SK-N-SH (cell line): ENCODE data around the gene PCBD2. TPM values are rescaled to one million over a fixed set of nuclear protein-coding genes. Genes with fewer than 3 reads are reported as not detected.
A peak's percentile ranks its signal among the peaks of the same experiment; 100 is the strongest.

Experiments used
- CTCF ChIA-PET: fragments of 300-600, 350-600 bp; formaldehyde crosslinking; extraction: SDS; loops from one replicate; lab custom pipeline; 2021; lab: Yijun Ruan, JAX
- POLR2A ChIA-PET: fragments of 350-600 bp; sonication (Branson Sonifier 250); formaldehyde crosslinking; extraction: SDS; loops from one replicate; lab custom pipeline; 2020; ENCODE audit warnings: antibody characterized with exemption, inconsistent platforms; lab: Yijun Ruan, JAX
- DNase-seq: peaks from one replicate; pipeline ENCODE4 v3.0.0; 2012
- H2AFZ ChIP-seq: fragments of 200-600 bp; sonication (generic); 2 replicates; pipeline ENCODE4 v1.8.1; 2016; ENCODE audit warnings: antibody characterized with exemption, mild to moderate bottlenecking, low read depth
- H3F3A ChIP-seq: fragments of 200-600 bp; sonication (generic); replicated peaks from 2 replicates; pipeline ENCODE3; 2016; ENCODE audit warnings: antibody characterized with exemption, mild to moderate bottlenecking; ENCODE audit not compliant: insufficient read depth
- H3K27ac ChIP-seq, 2 experiments: fragments of 200-500 bp in 1 of 2; fragments of 200-600 bp in 1 of 2; sonication (Bioruptor generic) in 1 of 2; sonication (generic), shearing (Covaris generic) in 1 of 2; 2 replicates each; pipeline versions ENCODE4 v1.5.1 to v1.6.1; 2014 to 2016; ENCODE audit warnings: low read depth in 2 of 2, inconsistent platforms in 1 of 2, low read length in 1 of 2, mild to moderate bottlenecking in 1 of 2, mixed read lengths in 1 of 2
- H3K27me3 ChIP-seq: fragments of 200-600 bp; sonication (generic), shearing (Covaris generic); 2 replicates; pipeline ENCODE4 v1.6.1; 2016; ENCODE audit warnings: mixed run types; ENCODE audit not compliant: insufficient read depth
- H3K36me3 ChIP-seq, 2 experiments: fragments of 200-500 bp in 1 of 2; fragments of 200-600 bp in 1 of 2; sonication (Bioruptor generic) in 1 of 2; sonication (generic) in 1 of 2; replicated peaks in 1 of 2; 2 replicates each; pipeline versions ENCODE3 to v1.5.1; 2014 to 2016; ENCODE audit warnings: low read length in 1 of 2, mild to moderate bottlenecking in 1 of 2; ENCODE audit not compliant: insufficient read depth in 2 of 2, control insufficient read depth in 1 of 2
- H3K4me1 ChIP-seq, 2 experiments: fragments of 200-500 bp in 1 of 2; fragments of 200-600 bp in 1 of 2; sonication (Bioruptor generic) in 1 of 2; sonication (generic), shearing (Covaris generic) in 1 of 2; 2 replicates each; pipeline versions ENCODE4 v1.5.1 to v1.6.1; 2014 to 2016; ENCODE audit warnings: low read depth in 1 of 2, low read length in 1 of 2, mixed run types in 1 of 2; ENCODE audit not compliant: insufficient read depth in 2 of 2, control insufficient read depth in 1 of 2
- H3K4me2 ChIP-seq: fragments of 200-600 bp; sonication (generic), shearing (Covaris generic); 2 replicates; pipeline ENCODE4 v1.6.1; 2017; ENCODE audit warnings: mixed run types
- H3K4me3 ChIP-seq, 2 experiments: fragments of 200-500 bp in 1 of 2; fragments of 200-600 bp in 1 of 2; sonication (Bioruptor generic) in 1 of 2; sonication (generic), shearing (Covaris generic) in 1 of 2; 2 replicates each; pipeline versions ENCODE4 v1.5.1 to v1.8.1; 2014 to 2016; ENCODE audit warnings: low read depth in 2 of 2, inconsistent platforms in 1 of 2, low read length in 1 of 2, mild to moderate bottlenecking in 1 of 2, mixed read lengths in 1 of 2, moderate library complexity in 1 of 2
- H3K79me2 ChIP-seq: fragments of 200-600 bp; sonication (generic); 2 replicates; pipeline ENCODE4 v1.8.1; 2017; ENCODE audit warnings: mild to moderate bottlenecking; ENCODE audit not compliant: insufficient read depth
- H3K9ac ChIP-seq: fragments of 200-600 bp; sonication (generic); 2 replicates; pipeline ENCODE4 v1.6.1; 2017; ENCODE audit warnings: mixed run types
- H3K9me2 ChIP-seq: fragments of 200-600 bp; sonication (generic); 2 replicates; pipeline ENCODE4 v1.6.1; 2017; ENCODE audit warnings: mixed run types
- H3K9me3 ChIP-seq: fragments of 200-600 bp; sonication (generic); 2 replicates; pipeline ENCODE4 v1.6.1; 2017; ENCODE audit warnings: mixed run types, mild to moderate bottlenecking, moderate library complexity
- H4K20me1 ChIP-seq: fragments of 200-600 bp; sonication (generic); 2 replicates; pipeline ENCODE4 v1.6.1; 2017; ENCODE audit warnings: mild to moderate bottlenecking, mixed run types; ENCODE audit not compliant: insufficient read depth
- CHD2 ChIP-seq: fragments of 150-350 bp; IDR thresholded peaks from 2 replicates; pipeline ENCODE4 v1.6.1; 2018; ENCODE audit warnings: low read length; ENCODE audit not compliant: partially characterized antibody
- CTCF ChIP-seq: fragments of 200-600 bp; sonication (generic); IDR thresholded peaks from 2 replicates; pipeline ENCODE4 v1.6.1; 2017; ENCODE audit warnings: antibody characterized with exemption, mild to moderate bottlenecking, moderate library complexity
- ELF1 ChIP-seq: IDR thresholded peaks from 2 replicates; pipeline ENCODE4 v1.4.0; 2012
- EZH2phosphoT487 ChIP-seq: fragments of 200-600 bp; sonication (generic); IDR thresholded peaks from 2 replicates; pipeline ENCODE4 v1.6.1; 2017; ENCODE audit warnings: low read depth, mixed run types, mild to moderate bottlenecking, antibody characterized with exemption, moderate library complexity, borderline replicate concordance
- FOSL2 ChIP-seq: IDR thresholded peaks from 2 replicates; pipeline ENCODE4 v1.4.0; 2012; ENCODE audit warnings: low read depth, mild to moderate bottlenecking, moderate library complexity, borderline replicate concordance
- FOXM1 ChIP-seq: IDR thresholded peaks from 2 replicates; pipeline ENCODE4 v1.4.0; 2012; ENCODE audit warnings: low read depth, mild to moderate bottlenecking
- GABPA ChIP-seq: IDR thresholded peaks from 2 replicates; pipeline ENCODE4 v1.4.0; 2012; ENCODE audit warnings: low read depth, mild to moderate bottlenecking
- GATA2 ChIP-seq: sonication (generic); formaldehyde crosslinking; IDR thresholded peaks from 2 replicates; pipeline ENCODE4 v1.5.0; 2020; ENCODE audit warnings: mild to moderate bottlenecking, missing genetic modification reagents
- JUND ChIP-seq: IDR thresholded peaks from 2 replicates; pipeline ENCODE4 v1.4.0; 2012
- MAX ChIP-seq: IDR thresholded peaks from 2 replicates; pipeline ENCODE4 v1.4.0; 2012; ENCODE audit warnings: low read depth
- MEF2A ChIP-seq: IDR thresholded peaks from 2 replicates; pipeline ENCODE4 v1.4.0; 2012; ENCODE audit warnings: low read depth, borderline replicate concordance
- NRF1 ChIP-seq: IDR thresholded peaks from 2 replicates; pipeline ENCODE4 v1.6.1; 2012; ENCODE audit warnings: low read depth, mild to moderate bottlenecking, low read length
- PBX3 ChIP-seq: IDR thresholded peaks from 2 replicates; pipeline ENCODE4; 2012
- POLR2AphosphoS5 ChIP-seq: IDR thresholded peaks from 2 replicates; pipeline ENCODE4 v1.6.1; 2012; ENCODE audit warnings: low read depth, low read length
- RAD21 ChIP-seq: IDR thresholded peaks from 2 replicates; pipeline ENCODE4 v1.6.1; 2012; ENCODE audit warnings: mild to moderate bottlenecking, low read length
- RFX5 ChIP-seq: IDR thresholded peaks from 2 replicates; pipeline ENCODE4 v1.6.1; 2012; ENCODE audit warnings: mild to moderate bottlenecking, improper control_type of control experiment, low read length
- RXRA ChIP-seq: IDR thresholded peaks from 2 replicates; pipeline ENCODE4 v1.4.0; 2012; ENCODE audit warnings: low read depth, mild to moderate bottlenecking, borderline replicate concordance
- SIN3A ChIP-seq: IDR thresholded peaks from 2 replicates; pipeline ENCODE4 v1.6.1; 2012; ENCODE audit warnings: low read depth, mild to moderate bottlenecking, low read length, moderate library complexity, borderline replicate concordance
- SMC3 ChIP-seq: IDR thresholded peaks from 2 replicates; pipeline ENCODE4 v1.6.1; 2012; ENCODE audit warnings: low read depth, low read length, improper control_type of control experiment
- TAF1 ChIP-seq: IDR thresholded peaks from 2 replicates; pipeline ENCODE4 v1.6.1; 2012; ENCODE audit warnings: low read depth, mild to moderate bottlenecking, low read length, moderate library complexity, borderline replicate concordance
- TCF12 ChIP-seq: IDR thresholded peaks from 2 replicates; pipeline ENCODE4 v1.4.0; 2012
- TEAD4 ChIP-seq: IDR thresholded peaks from 2 replicates; pipeline ENCODE4 v1.4.0; 2012; ENCODE audit warnings: mild to moderate bottlenecking, borderline replicate concordance; ENCODE audit not compliant: insufficient read depth
- USF1 ChIP-seq: IDR thresholded peaks from 2 replicates; pipeline ENCODE4 v1.4.0; 2012; ENCODE audit warnings: low read depth, borderline replicate concordance
- USF2 ChIP-seq: fragments of 150-350 bp; IDR thresholded peaks from 2 replicates; pipeline ENCODE4 v1.6.1; 2017; ENCODE audit warnings: antibody characterized with exemption, low read length, low read depth, borderline replicate concordance
- YY1 ChIP-seq: IDR thresholded peaks from 2 replicates; pipeline ENCODE4 v1.4.0; 2012; ENCODE audit warnings: low read depth, mild to moderate bottlenecking
- WGBS: methylation state at CpG from one replicate; pipeline ENCODE4 v1.1.6; 2017; ENCODE audit warnings: low lambda C conversion rate; 5-methylcytosine and 5-hydroxymethylcytosine counted together
- polyA plus RNA-seq, 3 experiments: library from polyadenylated mRNA; depleted of rRNA; stranded (reverse); fragments of >200 nt; gene quantifications; 2 replicates each; pipeline ENCODE4 v1.2.3, GENCODE V29; 2012

PCBD2 gene
- polyA plus RNA-seq, 1 of the 3 experiments (the other 2 are of a cell fraction), result 5.1 TPM

- no peak for TF ChIP-seq JUND
- TF ChIP-seq TAF1, result peak; percentile 97
- TF ChIP-seq FOXM1, result no peak
- TF ChIP-seq MAX, result peak; percentile 72
- no peak for TF ChIP-seq TEAD4
- TF ChIP-seq RAD21, result no peak
- peak; percentile 6; the same call in 1 of the 2 replicates for TF ChIP-seq PBX3
- TF ChIP-seq GATA2, result no peak
- no peak for TF ChIP-seq CTCF
- no peak for TF ChIP-seq SMC3
These were observed 30.7 kb upstream of the PCBD2 start, which contains the start of gene TXNDC15 (continued) for GRCh38 chr5:134873987-134874830.

- Histone ChIP-seq H3K9ac (peak overlapping the region; percentile 92), H3K36me3 (peaks cover 0 to 4% of the 10 kb centered on the region in 2 experiments), H3K79me2 (peaks cover 48% of the 10 kb centered on the region), H3K4me2 (peak overlapping the region; percentile 87), H3K27me3 (no peaks in the 10 kb centered on the region), H3F3A (peaks cover 14% of the 10 kb centered on the region), H3K27ac (peak overlapping the region; percentile 89), H3K9me2 (no peaks in the 10 kb centered on the region), H3K4me3 (peak overlapping the region; percentile 70 to 78), H3K9me3 (no peaks in the 10 kb centered on the region), H3K4me1 (peaks cover 9 to 22% of the 10 kb centered on the region in 2 experiments; a peak in 2 of 4 replicates), H4K20me1 (no peaks in the 10 kb centered on the region), H2AFZ (peak overlapping the region; percentile 63)
- WGBS, result 3% methylated on average over 20 of the region's 20 CpGs
- CTCF ChIA-PET, result interaction anchor here (1.3 to 3.4 kb wide), 3 partner anchors 13 to 30 kb away, joined by 4 to 18 read pairs (median 6); partner anchors contain the start of gene PCBD2
- DNase-seq, result peak; percentile 67
- POLR2A ChIA-PET, result interaction anchor here (1.3 to 1.8 kb wide), 6 partner anchors 10 to 116 kb away, joined by 4 to 17 read pairs (median 8); partner anchors contain the start of genes C5orf24, DDX46 and PCBD2
- no peak for TF ChIP-seq YY1
- no peak for TF ChIP-seq USF1
- no peak for TF ChIP-seq ELF1
- TF ChIP-seq FOSL2, result peak; percentile 58; the same call in 1 of the 2 replicates
- TF ChIP-seq USF2, result no peak
- TF ChIP-seq MEF2A, result no peak
- peak; percentile 52; the same call in 1 of the 2 replicates for TF ChIP-seq MAX
- no peak for TF ChIP-seq NRF1
- peak; percentile 45 for TF ChIP-seq JUND
- no peak for TF ChIP-seq EZH2phosphoT487
- peak; percentile 65 for TF ChIP-seq POLR2AphosphoS5
- no peak for TF ChIP-seq GABPA
- TF ChIP-seq SMC3, result no peak
- TF ChIP-seq TCF12, result peak; percentile 48; the same call in 1 of the 2 replicates
- TF ChIP-seq SIN3A, result peak; percentile 31; the same call in 1 of the 2 replicates
- no peak for TF ChIP-seq RFX5
- no peak for TF ChIP-seq RXRA
- no peak for TF ChIP-seq TEAD4
- TF ChIP-seq CHD2, result peak; percentile 11
These were observed 29.9 kb upstream of the PCBD2 start for GRCh38 chr5:134874831-134875655.
